ENCODE data around the gene DBNDD1.

Gene DBNDD1

DNA sequence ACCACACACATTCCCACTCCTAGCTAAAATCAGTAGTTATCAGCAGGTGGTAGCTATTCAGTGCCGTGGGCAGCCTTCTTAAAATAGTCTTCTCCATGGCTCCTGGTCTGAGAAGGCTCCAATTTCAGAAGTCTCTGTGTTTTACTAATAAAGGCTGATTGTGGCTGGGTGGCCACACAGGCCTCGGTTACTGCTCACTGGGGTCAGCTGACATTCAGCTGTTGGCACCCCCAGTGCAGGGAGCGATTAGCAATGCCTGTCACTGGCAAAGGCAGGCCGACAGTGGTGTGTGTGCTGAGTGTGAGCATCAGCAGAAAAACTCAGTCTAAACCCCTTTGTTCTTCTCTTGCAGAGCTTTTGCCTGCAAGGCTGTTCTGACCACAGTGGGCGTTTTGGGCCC is 16.6 kb upstream of the DBNDD1 start:
- DNase-seq (ENCODE audit: low read depth) = no peak
- H3K4me3 ChIP-seq (ENCODE audit: low read depth, low read length) = no peak overlapping the region
- TF ChIP-seq CTCF (IDR thresholded peaks at IDR 0.05; ENCODE audit: control insufficient read depth, extremely low read depth, insufficient read depth) = no peak

- H3K4me3 ChIP-seq (ENCODE audit: low read depth, low read length) = no peak overlapping the region
- DNase-seq (ENCODE audit: low read depth) = no peak
- TF ChIP-seq CTCF (IDR thresholded peaks at IDR 0.05; ENCODE audit: control insufficient read depth, extremely low read depth, insufficient read depth) = no peak
These were observed 15.2 kb upstream of the DBNDD1 start for GRCh38 chr16:90034504-90034903.

GRCh38 chr16:90033387-90033786 is 14.1 kb upstream of the DBNDD1 start:
- no peak overlapping the region for H3K4me3 ChIP-seq (ENCODE audit: low read depth, low read length)
- DNase-seq (ENCODE audit: low read depth) = no peak
- no peak for TF ChIP-seq CTCF (IDR thresholded peaks at IDR 0.05; ENCODE audit: control insufficient read depth, extremely low read depth, insufficient read depth)

- TF ChIP-seq CTCF (IDR thresholded peaks at IDR 0.05; ENCODE audit: control insufficient read depth, extremely low read depth, insufficient read depth) = no peak
- DNase-seq (ENCODE audit: low read depth) = no peak
- no peak overlapping the region for H3K4me3 ChIP-seq (ENCODE audit: low read depth, low read length)
These were observed 13.5 kb upstream of the DBNDD1 start for GRCh38 chr16:90032674-90033331.

- DNase-seq (ENCODE audit: low read depth) = no peak
These were observed 12.8 kb upstream of the DBNDD1 start for GRCh38 chr16:90031931-90032673.

DNA sequence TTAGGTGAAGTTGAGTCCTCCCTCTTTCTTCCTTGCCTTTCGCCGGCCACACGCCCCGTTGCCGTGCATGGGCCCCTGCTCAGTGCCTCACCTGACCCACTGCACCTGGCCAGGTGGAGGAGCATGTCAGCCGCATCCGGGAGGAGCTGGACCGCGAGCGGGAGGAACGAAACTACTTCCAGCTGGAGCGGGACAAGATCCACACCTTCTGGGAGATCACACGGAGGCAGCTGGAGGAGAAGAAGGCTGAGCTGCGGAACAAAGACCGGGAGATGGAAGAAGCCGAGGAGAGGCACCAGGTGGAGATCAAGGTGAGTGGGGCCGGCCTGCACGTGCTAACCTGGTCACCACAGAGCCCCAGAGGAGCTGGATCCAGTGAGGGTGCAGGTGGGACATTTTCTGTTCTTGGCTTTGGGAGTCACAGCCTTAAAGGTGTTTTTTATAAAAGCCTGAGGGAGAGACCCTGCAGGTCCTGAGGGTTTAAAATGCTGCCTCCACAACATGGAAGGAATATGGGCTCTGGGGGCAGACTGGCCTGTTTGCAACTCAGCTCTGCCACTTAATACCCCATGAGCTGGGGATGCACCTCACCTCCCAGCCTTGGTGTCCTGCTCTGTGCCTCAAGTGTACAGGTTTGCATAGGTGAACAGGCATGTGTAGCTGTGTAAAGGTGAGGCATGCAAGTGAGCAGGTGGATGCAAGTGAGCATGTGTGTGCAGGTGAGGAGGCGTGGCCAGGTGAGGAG is 12.1 kb upstream of the DBNDD1 start:
- DNase-seq (ENCODE audit: low read depth) = no peak
- H3K4me3 ChIP-seq (ENCODE audit: low read depth, low read length) = no peak overlapping the region
- TF ChIP-seq CTCF (IDR thresholded peaks at IDR 0.05; ENCODE audit: control insufficient read depth, extremely low read depth, insufficient read depth) = no peak

More at GRCh38 chr16:90031931-90032673, 12.8 kb upstream of the DBNDD1 start:
- no peak for TF ChIP-seq CTCF (IDR thresholded peaks at IDR 0.05; ENCODE audit: control insufficient read depth, extremely low read depth, insufficient read depth)
- H3K4me3 ChIP-seq (ENCODE audit: low read depth, low read length) = no peak overlapping the region

Data from LNCaP clone FGC (cell line).